ENCODE data around the gene MAP1B. TPM values are rescaled to one million over a fixed set of nuclear protein-coding genes. Genes with fewer than 3 reads are reported as not detected.

MAP1B gene
- total and polyA plus RNA-seq, 9 of the 15 experiments (the other 6 are each of a cell fraction or from before 2014, with no cell fraction given), result 5.2 to 66.1 (median 17.3) TPM

GRCh38 chr5:72234265-72234700 is 127.0 kb downstream of the MAP1B start (continued):
- no peak for TF ChIP-seq TRIM25 (IDR thresholded peaks at IDR 0.05; ENCODE audit: borderline replicate concordance)
- no peak for TF ChIP-seq PREB (CRISPR knock-in tag; IDR thresholded peaks at IDR 0.05)
- no peak for TF ChIP-seq NFATC3 (IDR thresholded peaks at IDR 0.05)
- TF ChIP-seq ZNF354B (CRISPR knock-in tag; IDR thresholded peaks at IDR 0.05), result peak; percentile 33; the same call in 1 of the 2 replicates
- TF ChIP-seq, protein P1, sequence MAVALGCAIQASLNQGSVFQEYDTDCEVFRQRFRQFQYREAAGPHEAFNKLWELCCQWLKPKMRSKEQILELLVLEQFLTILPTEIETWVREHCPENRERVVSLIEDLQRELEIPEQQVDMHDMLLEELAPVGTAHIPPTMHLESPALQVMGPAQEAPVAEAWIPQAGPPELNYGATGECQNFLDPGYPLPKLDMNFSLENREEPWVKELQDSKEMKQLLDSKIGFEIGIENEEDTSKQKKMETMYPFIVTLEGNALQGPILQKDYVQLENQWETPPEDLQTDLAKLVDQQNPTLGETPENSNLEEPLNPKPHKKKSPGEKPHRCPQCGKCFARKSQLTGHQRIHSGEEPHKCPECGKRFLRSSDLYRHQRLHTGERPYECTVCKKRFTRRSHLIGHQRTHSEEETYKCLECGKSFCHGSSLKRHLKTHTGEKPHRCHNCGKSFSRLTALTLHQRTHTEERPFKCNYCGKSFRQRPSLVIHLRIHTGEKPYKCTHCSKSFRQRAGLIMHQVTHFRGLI (CRISPR knock-in tag; IDR thresholded peaks at IDR 0.05), result 0 out of 2 replicates have a peak, but pooled peaks have one; percentile 14
- TF ChIP-seq ZBTB7A (IDR thresholded peaks at IDR 0.05; ENCODE audit: borderline replicate concordance, control insufficient read depth, low read depth, low read length), result no peak
- TF ChIP-seq MAFK (IDR thresholded peaks at IDR 0.05; ENCODE audit: low read length), result peak; percentile 75
- peak; percentile 90 for TF ChIP-seq BACH1 (tag; IDR thresholded peaks at IDR 0.05)
- TF ChIP-seq CHD1 (IDR thresholded peaks at IDR 0.05; ENCODE audit: low read length), result no peak
- no peak for TF ChIP-seq XRCC3 (IDR thresholded peaks at IDR 0.05)
- TF ChIP-seq GATAD2B (IDR thresholded peaks at IDR 0.05; ENCODE audit: borderline replicate concordance), result peak; percentile 21; the same call in 1 of the 2 replicates
- 0 out of 2 replicates have a peak, but pooled peaks have one; percentile 56 for TF ChIP-seq OTX1 (CRISPR knock-in tag; IDR thresholded peaks at IDR 0.05)
- TF ChIP-seq MAFG (tag; conservative IDR thresholded peaks at IDR 0.05), result peak; percentile 92
- TF ChIP-seq PRDM10 (IDR thresholded peaks at IDR 0.05; ENCODE audit: partially characterized antibody), result no peak
- TF ChIP-seq SMAD3 (CRISPR knock-in tag; conservative IDR thresholded peaks at IDR 0.05), result 0 out of 2 replicates have a peak, but pooled peaks have one; percentile 67
- TF ChIP-seq KDM5B (IDR thresholded peaks at IDR 0.05; ENCODE audit: insufficient replicate concordance, low read depth, low read length), result no peak

Data from K562 (cell line).